Measurements from ENCODE around the gene BRMS1L.
"Not testable (repeated sequence)": the region's sequence is repeated elsewhere in the genome, so short reads cannot be mapped to it uniquely, and the experiment has no call there.

The BRMS1L gene

DNA sequence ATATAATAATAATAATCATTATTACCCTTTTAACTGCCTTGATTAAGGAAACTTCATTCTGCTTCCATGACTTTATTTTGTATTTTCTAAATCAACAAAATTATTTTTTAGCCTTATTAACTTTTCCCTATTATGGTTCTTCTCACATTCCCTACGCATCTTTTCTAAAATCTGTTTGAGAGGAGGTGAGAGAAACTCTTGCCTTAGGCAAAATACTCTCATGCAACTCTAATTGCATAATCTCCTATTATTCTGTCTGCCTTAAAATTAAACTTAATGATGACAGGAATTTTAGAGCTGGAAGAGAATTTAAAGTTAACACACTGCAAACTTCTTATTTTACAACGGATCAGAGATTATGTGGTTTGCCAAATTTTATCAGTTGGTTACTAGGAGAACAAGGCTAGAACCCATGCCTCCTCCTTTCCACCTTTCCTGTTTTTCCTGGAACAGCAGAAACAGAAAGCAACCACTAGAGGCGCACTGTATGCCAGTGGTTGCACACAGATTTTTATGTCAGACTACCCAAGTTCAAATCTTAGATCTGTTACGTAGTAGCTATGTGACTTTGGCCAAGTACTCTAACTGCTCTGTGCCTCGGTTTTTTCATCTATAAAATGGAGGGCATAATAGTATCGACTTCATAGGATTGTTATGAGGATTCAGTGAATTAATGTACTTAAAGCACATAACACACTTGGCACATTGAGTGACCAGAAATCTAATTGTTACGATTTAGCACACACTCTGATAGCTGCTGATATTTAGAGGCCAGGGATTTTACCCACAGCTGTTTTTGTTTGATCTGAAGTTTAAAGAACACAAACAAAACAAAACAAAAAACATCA, 4.3 kb upstream of the BRMS1L start:
- DNase-seq = peak; percentile 79

DNA sequence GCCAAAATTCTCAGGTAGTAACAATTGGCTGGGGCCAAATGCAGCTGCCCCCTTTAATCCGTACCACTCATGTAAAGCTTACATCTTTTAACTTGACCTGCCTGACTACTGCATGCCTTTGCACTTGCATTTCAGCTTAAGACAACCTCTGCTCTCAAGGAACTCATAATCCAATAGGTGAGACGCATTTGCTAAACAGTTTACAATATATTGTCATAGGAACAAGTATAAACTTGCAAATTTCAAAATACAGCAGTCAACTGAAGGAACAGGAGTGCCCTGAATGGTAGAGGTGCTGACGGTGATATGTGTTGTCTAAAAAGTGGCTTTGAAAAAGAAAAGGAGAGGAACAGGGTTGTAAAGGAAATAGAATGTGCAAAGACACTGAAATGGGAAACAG, 3.6 kb upstream of the BRMS1L start:
- no peak for DNase-seq

- not testable (repeated sequence) for DNase-seq
Measured at GRCh38 chr14:35824446-35825165, 1.5 kb upstream of the BRMS1L start.

DNA sequence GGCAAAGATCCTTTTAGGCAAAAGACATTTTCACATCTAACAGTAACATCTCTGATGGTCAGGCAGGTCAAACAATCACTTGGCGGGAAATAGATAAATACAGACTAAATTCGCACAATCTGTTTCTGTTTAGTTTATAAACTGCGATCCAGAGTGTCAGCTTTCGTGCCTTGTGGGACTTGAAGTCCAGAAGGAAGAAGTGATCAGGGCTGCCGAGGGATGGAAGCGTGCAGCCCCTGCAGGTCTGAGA, 245 bp upstream of the BRMS1L start:
- no peak for DNase-seq

- no peak for DNase-seq
Measured at GRCh38 chr14:35826952-35827416, 846 bp downstream of the BRMS1L start.

GRCh38 chr14:35827678-35828472, 1.7 kb downstream of the BRMS1L start:
- DNase-seq = no peak

DNA sequence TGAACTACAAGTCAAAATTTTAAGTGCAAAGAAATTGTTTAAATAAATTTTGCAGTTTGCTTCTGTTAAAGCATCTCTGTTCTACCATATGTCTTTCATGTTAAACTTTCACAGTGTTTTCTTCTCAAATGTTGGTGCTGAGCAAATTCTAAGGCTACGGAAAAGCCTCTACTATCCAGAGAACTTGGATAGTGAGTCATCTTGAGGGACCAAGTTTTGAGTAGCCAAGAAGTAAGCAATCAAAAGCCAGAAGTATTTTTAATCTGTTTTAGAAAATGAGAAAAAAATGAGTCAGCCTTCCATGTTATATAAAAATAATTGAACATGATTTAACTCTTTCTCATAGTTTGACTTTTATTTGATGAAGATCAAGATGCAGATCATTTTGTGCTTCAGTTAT, 3.3 kb downstream of the BRMS1L start:
- DNase-seq = no peak

GRCh38 chr14:35835208-35835982, 9.3 kb downstream of the BRMS1L start:
- DNase-seq = no peak

DNA sequence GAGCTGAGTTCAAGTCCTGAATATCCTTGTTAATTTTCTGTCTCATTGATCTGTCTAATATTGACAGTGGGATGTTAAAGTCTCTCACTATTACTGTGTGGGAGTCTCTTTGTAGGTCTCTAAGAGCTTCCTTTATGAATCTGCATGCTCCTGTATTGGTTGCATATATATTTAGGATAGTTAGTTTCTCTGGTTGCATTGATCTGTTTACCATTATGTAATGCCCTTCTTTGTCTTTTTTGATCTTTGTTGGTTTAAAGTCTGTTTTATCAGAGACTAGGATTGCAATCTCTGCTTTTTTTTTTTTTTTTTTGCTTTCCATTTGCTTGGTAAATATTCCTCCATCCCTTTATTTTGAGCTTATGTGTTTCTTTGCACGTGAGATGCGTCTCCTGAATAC, 15.6 kb downstream of the BRMS1L start:
- DNase-seq = not testable (repeated sequence)

DNA sequence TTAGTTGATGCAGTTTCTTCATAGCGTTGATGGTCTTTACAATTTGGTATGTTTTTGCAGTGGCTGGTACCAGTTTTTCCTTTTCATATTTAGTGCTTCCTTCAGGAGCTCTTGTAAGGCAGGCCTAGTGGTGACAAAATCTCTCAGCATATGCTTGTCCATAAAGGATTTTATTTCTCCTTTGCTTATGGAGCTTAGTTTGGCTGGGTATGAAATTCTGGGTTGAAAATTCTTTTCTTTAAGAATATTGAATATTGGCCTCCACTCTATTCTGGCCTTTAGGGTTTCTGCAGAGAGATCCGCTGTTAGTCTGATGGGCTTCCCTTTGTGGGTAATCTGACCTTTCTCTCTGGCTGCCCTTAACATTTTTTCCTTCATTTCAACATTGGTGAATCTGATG, 16.1 kb downstream of the BRMS1L start:
- DNase-seq = not testable (repeated sequence)

DNA sequence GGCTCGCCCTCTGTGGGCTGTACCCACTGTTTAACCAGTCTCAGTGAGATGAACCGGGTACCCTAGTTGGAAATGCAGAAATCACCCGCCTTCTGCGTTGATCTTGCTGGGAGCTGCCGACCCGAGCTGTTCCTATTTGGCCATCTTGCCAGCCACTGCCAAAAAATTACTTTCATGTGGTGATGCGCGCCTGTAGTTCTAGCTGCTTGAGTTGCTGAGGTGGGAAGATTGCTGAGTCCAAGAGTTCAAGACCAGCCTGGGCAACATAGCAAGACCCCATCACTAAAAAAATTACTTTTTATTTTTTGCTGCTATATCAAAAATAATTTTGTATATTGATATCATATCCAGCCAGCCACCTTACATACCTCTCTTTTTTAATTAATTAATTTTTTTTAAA, 18.4 kb downstream of the BRMS1L start:
- DNase-seq = no peak

- peak; percentile 43 for DNase-seq
Measured at GRCh38 chr14:35847636-35848035, 21.5 kb downstream of the BRMS1L start.

- DNase-seq = no peak
Measured at GRCh38 chr14:35849122-35849521, 23.0 kb downstream of the BRMS1L start.

GRCh38 chr14:35851823-35852222, 25.7 kb downstream of the BRMS1L start:
- DNase-seq = no peak

GRCh38 chr14:35853225-35853624, 27.1 kb downstream of the BRMS1L start:
- peak; percentile 33 for DNase-seq

DNA sequence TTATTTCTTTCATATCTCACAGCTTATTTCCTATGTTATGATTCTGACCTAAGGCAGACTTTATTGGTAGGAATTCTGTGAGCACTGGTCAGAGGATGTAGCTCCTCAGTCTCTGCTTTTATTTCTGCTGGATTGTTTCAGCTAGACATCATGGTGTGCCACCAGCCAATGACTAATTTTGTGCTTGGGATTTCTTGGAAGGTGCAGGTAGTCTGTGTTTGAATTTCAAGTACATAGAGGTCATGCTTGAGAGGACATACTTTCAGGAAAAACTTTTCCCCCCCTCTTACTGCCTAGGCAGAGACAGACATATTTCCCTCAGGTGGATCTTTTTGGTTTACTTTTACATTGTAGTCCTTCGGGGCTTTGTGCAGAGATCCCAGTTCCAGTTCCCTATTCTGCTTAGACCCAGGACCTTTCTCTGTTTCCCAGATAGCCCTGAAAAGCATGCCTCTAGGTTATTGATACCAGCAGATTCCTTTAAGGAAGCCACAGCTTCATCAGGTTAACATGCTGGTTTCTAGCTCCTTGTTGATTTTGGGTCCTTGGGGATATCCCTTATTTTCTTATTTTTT, 28.6 kb downstream of the BRMS1L start:
- no peak for DNase-seq

DNA sequence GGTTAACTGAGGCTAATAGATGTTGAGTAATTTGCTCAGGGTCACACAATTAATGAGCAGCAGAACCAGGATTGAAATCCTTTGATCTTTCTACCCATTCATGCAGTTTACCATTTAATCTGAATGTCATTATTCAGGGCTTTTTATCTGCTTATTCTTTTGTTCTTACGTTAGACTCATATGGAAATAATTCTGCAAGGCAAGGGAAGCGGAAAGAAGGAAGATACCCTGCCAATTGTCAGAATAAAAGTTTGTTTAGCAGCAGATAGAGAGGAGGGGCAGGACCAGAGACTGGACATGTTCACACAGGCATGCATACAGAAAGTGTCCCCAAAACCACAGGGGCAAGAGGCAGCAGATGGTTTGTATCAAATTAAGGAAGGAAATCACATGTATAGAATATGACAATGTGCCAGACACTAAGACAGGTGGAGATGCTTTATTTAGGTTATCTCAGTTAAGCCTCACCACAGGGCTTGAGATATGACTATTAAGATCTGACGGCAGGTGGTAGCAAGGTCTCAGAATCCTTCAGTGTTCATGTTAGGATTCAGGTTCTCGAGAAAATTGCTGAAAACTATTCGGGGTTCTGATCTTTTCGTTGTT, 29.8 kb downstream of the BRMS1L start:
- peak; percentile 76 for DNase-seq

- DNase-seq = no peak
Measured at GRCh38 chr14:35858521-35859209, 32.5 kb downstream of the BRMS1L start.

- peak; percentile 28 for DNase-seq
Measured at GRCh38 chr14:35861204-35861868, 35.2 kb downstream of the BRMS1L start.

- DNase-seq = no peak
Measured at GRCh38 chr14:35865611-35866324, 39.6 kb downstream of the BRMS1L start.

Measured in NCI-H69 (cell line).